GM19324 (cell line): ENCODE results near the gene ZC3H13.
A peak's percentile ranks its signal among the peaks of the same experiment; 100 is the strongest.

Experiments
- ATAC-seq: cut with Tn5 transposase; IDR thresholded peaks from one replicate; pipeline ENCODE4 v1.9.1; 2021; ENCODE audit warnings: mild to moderate bottlenecking, moderate library complexity; ENCODE audit not compliant: unreplicated experiment, low FRiP score

ZC3H13 gene, protein sequence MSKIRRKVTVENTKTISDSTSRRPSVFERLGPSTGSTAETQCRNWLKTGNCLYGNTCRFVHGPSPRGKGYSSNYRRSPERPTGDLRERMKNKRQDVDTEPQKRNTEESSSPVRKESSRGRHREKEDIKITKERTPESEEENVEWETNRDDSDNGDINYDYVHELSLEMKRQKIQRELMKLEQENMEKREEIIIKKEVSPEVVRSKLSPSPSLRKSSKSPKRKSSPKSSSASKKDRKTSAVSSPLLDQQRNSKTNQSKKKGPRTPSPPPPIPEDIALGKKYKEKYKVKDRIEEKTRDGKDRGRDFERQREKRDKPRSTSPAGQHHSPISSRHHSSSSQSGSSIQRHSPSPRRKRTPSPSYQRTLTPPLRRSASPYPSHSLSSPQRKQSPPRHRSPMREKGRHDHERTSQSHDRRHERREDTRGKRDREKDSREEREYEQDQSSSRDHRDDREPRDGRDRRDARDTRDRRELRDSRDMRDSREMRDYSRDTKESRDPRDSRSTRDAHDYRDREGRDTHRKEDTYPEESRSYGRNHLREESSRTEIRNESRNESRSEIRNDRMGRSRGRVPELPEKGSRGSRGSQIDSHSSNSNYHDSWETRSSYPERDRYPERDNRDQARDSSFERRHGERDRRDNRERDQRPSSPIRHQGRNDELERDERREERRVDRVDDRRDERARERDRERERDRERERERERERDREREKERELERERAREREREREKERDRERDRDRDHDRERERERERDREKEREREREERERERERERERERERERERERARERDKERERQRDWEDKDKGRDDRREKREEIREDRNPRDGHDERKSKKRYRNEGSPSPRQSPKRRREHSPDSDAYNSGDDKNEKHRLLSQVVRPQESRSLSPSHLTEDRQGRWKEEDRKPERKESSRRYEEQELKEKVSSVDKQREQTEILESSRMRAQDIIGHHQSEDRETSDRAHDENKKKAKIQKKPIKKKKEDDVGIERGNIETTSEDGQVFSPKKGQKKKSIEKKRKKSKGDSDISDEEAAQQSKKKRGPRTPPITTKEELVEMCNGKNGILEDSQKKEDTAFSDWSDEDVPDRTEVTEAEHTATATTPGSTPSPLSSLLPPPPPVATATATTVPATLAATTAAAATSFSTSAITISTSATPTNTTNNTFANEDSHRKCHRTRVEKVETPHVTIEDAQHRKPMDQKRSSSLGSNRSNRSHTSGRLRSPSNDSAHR (N-terminal part only)

DNA sequence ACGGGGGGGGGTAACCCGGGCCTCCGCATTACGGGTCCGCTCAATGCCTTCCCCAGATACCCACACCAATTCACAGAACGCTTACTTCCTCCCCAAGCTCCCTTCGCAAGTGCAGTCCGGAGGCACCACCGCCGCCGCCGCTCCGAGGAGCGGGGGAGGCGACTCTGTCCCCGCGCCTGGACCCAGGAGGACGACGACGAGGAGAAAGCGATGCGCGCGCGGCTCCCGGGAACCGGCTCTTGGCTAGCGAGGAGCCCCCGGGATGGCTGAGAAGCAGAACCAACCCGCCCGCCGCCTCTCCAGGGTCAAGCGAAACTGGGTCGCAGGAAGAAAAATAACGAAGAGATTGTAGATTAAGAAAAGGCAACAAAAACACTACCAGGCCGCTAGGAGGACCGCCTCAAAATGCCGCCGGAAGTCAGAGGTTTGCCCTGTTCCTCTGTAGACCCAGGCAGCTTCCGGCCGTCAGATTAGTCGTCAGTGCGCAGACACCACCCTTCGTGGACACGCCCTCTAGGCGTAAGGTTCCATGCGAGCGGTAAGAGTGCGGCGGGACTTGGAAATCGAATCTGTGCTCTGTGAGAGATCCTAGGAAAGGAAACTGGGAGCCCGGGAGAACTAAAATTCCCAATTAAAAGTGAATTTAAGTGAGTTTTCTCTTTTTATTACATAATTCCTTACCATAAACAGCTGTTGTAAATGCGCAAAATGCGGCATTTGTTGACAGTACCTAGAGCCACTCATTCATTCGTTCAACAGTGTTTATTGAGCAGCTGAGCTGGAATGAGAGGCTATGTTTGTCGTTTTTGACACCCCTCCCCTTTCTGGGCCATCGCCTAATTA is at the start of gene ZC3H13:
TSS of gene ZC3H13 (minus strand) at position 428 of the 843 bp plus-strand sequence. CDS start 7,239 bp downstream, outside the sequence.
- ATAC-seq, result peak; percentile 99

GRCh38 chr13:46102255-46102605 is 49.7 kb upstream of the ZC3H13 start:
- ATAC-seq, result no peak

- no peak for ATAC-seq
These were observed 49.1 kb upstream of the ZC3H13 start for GRCh38 chr13:46101484-46102254.

DNA sequence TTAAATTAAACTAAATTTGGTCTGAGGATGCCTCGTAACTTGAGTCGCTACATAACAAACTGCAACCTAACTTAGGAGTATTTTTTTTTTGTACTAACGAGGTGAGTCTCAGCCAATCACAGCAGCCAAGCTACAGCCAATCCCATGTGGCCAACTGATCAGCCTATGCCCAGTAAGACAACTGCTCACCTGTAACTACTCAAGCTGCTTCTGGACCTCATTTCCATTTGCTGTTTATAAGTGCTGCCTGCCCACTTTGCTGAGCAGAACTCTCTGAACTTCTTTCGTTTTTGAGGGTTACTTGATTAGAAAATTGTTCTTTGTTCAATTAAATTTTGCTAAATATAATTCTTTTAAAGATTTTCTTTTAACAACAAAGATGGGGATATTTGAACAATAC is 48.5 kb upstream of the ZC3H13 start:
- no peak for ATAC-seq

DNA sequence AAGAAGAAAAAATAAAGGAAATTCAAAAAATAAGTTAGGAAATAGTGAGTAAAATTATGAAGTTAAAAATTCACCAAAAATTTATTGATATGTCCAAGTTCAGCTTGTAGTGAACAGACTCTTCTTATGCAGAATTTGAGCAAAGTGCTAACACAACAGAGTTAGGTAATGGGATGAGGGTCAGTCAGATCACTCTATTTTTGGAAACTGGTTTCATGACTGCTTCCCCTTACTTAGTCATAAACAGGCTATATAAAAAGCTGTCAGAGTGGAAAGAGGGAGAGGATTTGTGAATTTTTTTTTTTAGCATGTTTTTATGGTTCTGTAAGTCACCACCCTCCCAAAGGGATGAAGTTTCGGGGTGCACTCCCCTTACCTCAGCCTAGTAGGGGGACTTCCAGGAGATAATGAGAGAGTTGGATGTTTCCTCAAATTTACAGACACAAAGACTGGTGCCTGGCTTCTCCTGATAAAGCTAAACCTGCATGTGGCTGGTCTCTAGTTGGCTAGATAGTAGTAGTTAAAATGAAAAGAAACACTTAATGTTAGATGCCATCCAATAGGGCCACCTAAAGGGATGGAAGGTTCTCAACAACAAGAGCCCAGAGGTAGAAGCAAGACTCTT is 47.8 kb upstream of the ZC3H13 start:
- no peak for ATAC-seq

GRCh38 chr13:46097663-46098062 is 45.1 kb upstream of the ZC3H13 start:
- ATAC-seq, result no peak

DNA sequence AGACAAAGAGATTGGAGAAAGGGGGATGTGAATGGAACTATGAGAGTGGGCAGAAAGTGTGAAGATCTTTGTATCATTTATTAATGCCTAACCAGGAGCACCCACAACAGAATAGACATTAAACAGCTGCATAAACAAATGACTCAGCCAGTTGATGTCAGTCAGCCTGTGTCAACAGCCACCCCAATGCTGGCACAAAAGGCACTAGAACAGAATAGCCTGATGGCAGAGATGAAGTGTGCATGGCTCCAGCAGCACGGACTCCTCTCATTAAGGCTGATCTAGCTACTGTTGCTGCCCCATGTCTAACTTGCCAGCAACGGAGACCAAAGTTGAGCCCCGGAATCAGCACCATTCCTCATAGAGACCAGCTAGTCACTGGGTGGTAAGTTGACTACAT is 44.5 kb upstream of the ZC3H13 start:
- ATAC-seq, result no peak

GRCh38 chr13:46094478-46094877 is 41.9 kb upstream of the ZC3H13 start:
- no peak for ATAC-seq

DNA sequence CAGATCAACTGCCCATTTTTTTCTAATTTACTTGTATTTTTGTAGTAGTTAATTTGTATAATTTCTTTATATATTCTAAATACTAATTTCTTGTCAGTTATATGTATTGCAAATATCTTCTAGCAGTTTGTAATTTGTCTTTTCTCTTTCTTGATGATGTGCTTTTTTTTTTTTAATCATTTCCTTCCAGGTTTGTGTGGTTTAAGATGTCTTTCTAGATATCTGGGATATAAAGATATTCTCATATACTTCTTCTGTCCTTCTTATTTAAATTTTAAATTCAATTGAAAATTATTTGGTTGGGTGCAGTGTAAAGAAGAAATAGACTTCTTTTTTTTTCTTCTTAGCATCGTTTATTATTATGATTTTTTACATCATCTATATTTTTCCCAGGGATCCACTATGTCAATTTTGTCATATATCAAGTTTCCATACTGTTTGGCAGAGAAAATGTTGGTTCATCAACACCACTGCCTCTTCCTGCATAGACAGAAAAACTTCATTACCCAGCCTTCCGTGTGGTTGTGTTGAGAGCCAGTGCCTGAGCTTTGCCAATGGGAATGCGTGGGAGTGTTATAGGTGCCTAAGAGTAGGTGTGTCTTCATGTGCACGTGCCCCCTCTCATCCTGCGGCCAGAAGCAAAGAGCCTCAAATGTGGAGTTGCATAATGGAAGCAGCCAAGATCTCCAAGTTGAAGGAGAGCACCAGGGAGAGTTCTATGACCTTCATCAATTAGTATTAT is 36.4 kb upstream of the ZC3H13 start:
- ATAC-seq, result no peak

DNA sequence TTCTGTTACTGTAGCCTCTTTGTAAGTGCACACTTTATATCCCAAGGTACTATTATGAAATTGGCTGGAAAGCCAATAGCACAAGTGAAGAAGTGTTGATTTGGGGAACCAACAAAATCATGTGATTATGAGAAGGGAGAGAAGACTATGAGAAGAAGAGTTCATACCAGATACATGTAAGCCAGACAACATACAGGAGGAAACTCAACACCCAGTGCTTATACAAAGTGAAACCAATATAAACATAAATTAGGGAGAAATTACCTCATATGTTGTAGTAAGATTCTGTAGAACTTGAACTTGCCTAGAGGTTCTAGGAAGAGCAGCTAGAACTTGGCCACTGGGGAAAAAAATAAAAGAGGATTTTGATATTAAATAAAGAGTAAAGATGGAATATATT is 34.9 kb upstream of the ZC3H13 start:
- no peak for ATAC-seq

GRCh38 chr13:46086985-46087384 is 34.4 kb upstream of the ZC3H13 start:
- no peak for ATAC-seq

- no peak for ATAC-seq
These were observed 33.9 kb upstream of the ZC3H13 start for GRCh38 chr13:46086421-46086922.

DNA sequence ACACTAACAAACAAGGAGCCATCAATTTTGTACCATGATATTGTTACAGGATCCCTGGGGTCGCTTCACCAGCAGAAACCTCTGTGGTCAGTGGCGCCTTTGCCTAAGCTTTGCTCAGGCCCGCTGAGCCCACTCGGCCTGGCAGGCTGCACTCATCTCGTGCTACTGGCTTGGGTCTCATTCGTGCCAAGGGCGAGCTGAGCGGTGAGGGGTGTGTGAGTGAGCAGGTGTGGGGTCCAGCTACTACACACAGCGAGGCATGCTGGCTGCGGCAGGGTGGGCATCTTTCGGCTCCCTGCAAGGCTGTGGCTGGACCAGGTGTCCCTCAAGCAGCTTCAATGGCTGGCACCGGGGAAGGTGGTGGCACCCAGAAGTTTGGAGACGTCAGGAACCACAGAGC is 33.2 kb upstream of the ZC3H13 start:
- ATAC-seq, result no peak

DNA sequence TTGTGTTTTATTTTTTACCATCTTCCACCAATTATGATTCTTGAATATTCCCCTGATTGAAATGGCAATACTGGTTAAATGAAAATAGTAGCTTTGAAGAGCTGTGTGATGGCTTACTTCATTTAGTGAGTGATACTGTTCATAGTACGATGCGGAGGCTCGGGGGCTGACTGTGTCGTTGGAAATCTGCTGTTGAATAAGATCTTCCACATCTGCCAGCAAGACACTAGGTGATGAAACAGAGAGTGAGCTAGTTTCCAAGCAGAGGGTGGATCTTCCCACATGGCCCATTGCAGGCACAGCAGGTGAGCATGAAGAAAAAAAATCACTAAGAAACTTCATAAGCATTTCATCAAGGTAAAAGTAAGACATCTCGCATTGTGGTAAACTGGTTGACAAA is 29.8 kb upstream of the ZC3H13 start:
- ATAC-seq, result no peak

DNA sequence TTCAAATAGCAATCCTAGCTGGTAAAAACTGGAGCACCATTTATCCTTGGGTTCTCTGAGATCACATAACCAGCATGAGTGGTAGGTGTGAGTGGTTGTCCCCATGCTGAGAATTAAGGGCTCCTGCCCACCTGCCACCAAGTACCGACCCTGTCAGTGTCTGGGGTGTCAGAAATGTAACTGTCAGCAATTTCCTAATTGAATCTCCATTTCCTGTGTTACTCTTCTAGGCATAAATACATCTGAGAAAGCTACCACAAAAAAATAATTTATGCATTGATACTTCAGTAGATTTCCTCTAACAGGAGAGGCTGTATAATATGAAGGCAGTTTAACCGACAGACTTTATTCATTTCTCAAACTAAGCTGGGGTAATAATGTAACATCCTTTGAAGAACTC is 27.2 kb upstream of the ZC3H13 start:
- ATAC-seq, result no peak

- ATAC-seq, result no peak
These were observed 24.7 kb upstream of the ZC3H13 start for GRCh38 chr13:46077265-46077664.

- ATAC-seq, result no peak
These were observed 24.3 kb upstream of the ZC3H13 start for GRCh38 chr13:46076827-46077226.

- ATAC-seq, result no peak
These were observed 23.3 kb upstream of the ZC3H13 start for GRCh38 chr13:46075811-46076210.
